ENCODE results near the gene PROC.
A peak's percentile ranks its signal among the peaks of the same experiment; 100 is the strongest.

Gene PROC

GRCh38 chr2:127418300-127419111, at the start of gene PROC:
Gene PROC (plus strand): TSS chr2:127418427. CDS start chr2:127419943, 1,516 bp downstream.
- no peak for DNase-seq

- no peak for DNase-seq
Measured at GRCh38 chr2:127370010-127370409, 48.2 kb upstream of the PROC start.

- DNase-seq, result no peak
Measured at GRCh38 chr2:127371037-127371436, 47.2 kb upstream of the PROC start.

- DNase-seq, result no peak
Measured at GRCh38 chr2:127373362-127374083, 44.7 kb upstream of the PROC start.

- DNase-seq, result no peak
Measured at GRCh38 chr2:127376257-127376656, 42.0 kb upstream of the PROC start.

GRCh38 chr2:127377262-127377661, 41.0 kb upstream of the PROC start:
- no peak for DNase-seq

- DNase-seq, result no peak
Measured at GRCh38 chr2:127378720-127379119, 39.5 kb upstream of the PROC start.

- DNase-seq, result no peak
Measured at GRCh38 chr2:127379712-127380355, 38.4 kb upstream of the PROC start.

- no peak for DNase-seq
Measured at GRCh38 chr2:127381762-127382161, 36.5 kb upstream of the PROC start.

GRCh38 chr2:127382831-127383230, 35.4 kb upstream of the PROC start:
- no peak for DNase-seq

GRCh38 chr2:127384529-127384928, 33.7 kb upstream of the PROC start:
- DNase-seq, result no peak

- no peak for DNase-seq
Measured at GRCh38 chr2:127386246-127386645, 32.0 kb upstream of the PROC start.

- peak; percentile 71 for DNase-seq
Measured at GRCh38 chr2:127386764-127387654, 31.2 kb upstream of the PROC start.

- peak; percentile 94 for DNase-seq
Measured at GRCh38 chr2:127387655-127388422, 30.4 kb upstream of the PROC start, which contains the start of gene MAP3K2. Gene MAP3K2 (minus strand): TSS chr2:127387975. CDS start chr2:127343129, 44,846 bp downstream.

GRCh38 chr2:127388423-127389164, 29.6 kb upstream of the PROC start:
- no peak for DNase-seq

GRCh38 chr2:127389778-127390435, 28.3 kb upstream of the PROC start:
- no peak for DNase-seq

- DNase-seq, result no peak
Measured at GRCh38 chr2:127392133-127392827, 25.9 kb upstream of the PROC start.

- DNase-seq, result no peak
Measured at GRCh38 chr2:127392828-127393578, 25.2 kb upstream of the PROC start.

GRCh38 chr2:127394492-127394891, 23.7 kb upstream of the PROC start:
- DNase-seq, result no peak

Measured in activated effector memory CD4-positive, alpha-beta T cell treated with Interleukin-2 at 50 U/mL for 16 hours (primary cell).